ENCODE measurements around the gene ERC2. TPM values are rescaled to one million over a fixed set of nuclear protein-coding genes. Genes with fewer than 3 reads are reported as not detected.

Gene ERC2
- total RNA-seq, 1 experiment from 2014 or later, result 0.77 TPM

- ATAC-seq (no peak), DNase-seq (no peak)
- no TSS peak for BruUV-seq (replicated peaks)
- Histone ChIP-seq H3K27me3 (ENCODE audit: low read length) (no peaks in the 10 kb centered on the region), H4K20me1 (ENCODE audit: low read length) (no peaks in the 10 kb centered on the region), H3K9ac (ENCODE audit: low read length) (no peak overlapping the region), H3K4me1 (ENCODE audit: insufficient read depth, low read length) (no peaks in the 10 kb centered on the region), H3K9me2 (replicated peaks; ENCODE audit: low read length) (no peaks in the 10 kb centered on the region; the same call in 1 of the 2 replicates), H3K36me3 (ENCODE audit: low read depth, low read length) (no peaks in the 10 kb centered on the region), H3K9me3 (ENCODE audit: low read length) (no peaks in the 10 kb centered on the region), H2AFZ (ENCODE audit: low read length) (no peak overlapping the region), H3K27ac (ENCODE audit: low read length) (no peak overlapping the region), H3K79me2 (ENCODE audit: low read length) (no peaks in the 10 kb centered on the region), H3K4me2 (ENCODE audit: low read length) (no peak overlapping the region), H3K4me3 (ENCODE audit: low read length) (no peak overlapping the region), H3F3A (ENCODE audit: low read length, unreplicated experiment) (no peaks in the 10 kb centered on the region)
- no peak for TF ChIP-seq CTCF (conservative IDR thresholded peaks at IDR 0.05; ENCODE audit: low read depth, low read length)
- TF ChIP-seq EZH2phosphoT487 (IDR thresholded peaks at IDR 0.05; ENCODE audit: borderline replicate concordance, low read length), result no peak
- no peak for TF ChIP-seq EZH2 (IDR thresholded peaks at IDR 0.05; ENCODE audit: low read length, unreplicated experiment)
- intact Hi-C loops (cut with micrococcal nuclease), result no loop called here
- POLR2A ChIA-PET (ENCODE audit: unreplicated experiment), result no interaction called here
- CTCF ChIA-PET, result no interaction called here
Measured at GRCh38 chr3:56364665-56365064, 103.6 kb downstream of the ERC2 start.

- no peak overlapping the region for H3K4me3 ChIP-seq (ENCODE audit: low read length)
- intact Hi-C loops (cut with micrococcal nuclease), result no loop called here
- H2AFZ ChIP-seq (ENCODE audit: low read length), result no peak overlapping the region
- no TSS peak for BruUV-seq (replicated peaks)
- TF ChIP-seq CTCF (conservative IDR thresholded peaks at IDR 0.05; ENCODE audit: low read depth, low read length) (no peak), EZH2phosphoT487 (IDR thresholded peaks at IDR 0.05; ENCODE audit: borderline replicate concordance, low read length) (no peak), EZH2 (IDR thresholded peaks at IDR 0.05; ENCODE audit: low read length, unreplicated experiment) (no peak)
- H3K79me2 ChIP-seq (ENCODE audit: low read length), result no peaks in the 10 kb centered on the region
- CTCF ChIA-PET, result no interaction called here
- H3K27ac ChIP-seq (ENCODE audit: low read length), result no peak overlapping the region
- no peaks in the 10 kb centered on the region for H3K36me3 ChIP-seq (ENCODE audit: low read depth, low read length)
- no peak overlapping the region for H3K9ac ChIP-seq (ENCODE audit: low read length)
- H3K9me2 ChIP-seq (replicated peaks; ENCODE audit: low read length), result no peaks in the 10 kb centered on the region; the same call in 1 of the 2 replicates
- H3K4me1 ChIP-seq (ENCODE audit: insufficient read depth, low read length), result no peaks in the 10 kb centered on the region
- H3K27me3 ChIP-seq (ENCODE audit: low read length), result no peaks in the 10 kb centered on the region
- H4K20me1 ChIP-seq (ENCODE audit: low read length), result no peaks in the 10 kb centered on the region
- H3K9me3 ChIP-seq (ENCODE audit: low read length), result no peaks in the 10 kb centered on the region
- DNase-seq, result no peak
- H3F3A ChIP-seq (ENCODE audit: low read length, unreplicated experiment), result no peaks in the 10 kb centered on the region
- no peak overlapping the region for H3K4me2 ChIP-seq (ENCODE audit: low read length)
- ATAC-seq, result no peak
- POLR2A ChIA-PET (ENCODE audit: unreplicated experiment), result no interaction called here
Measured at GRCh38 chr3:56363720-56364119, 104.5 kb downstream of the ERC2 start.

GRCh38 chr3:56361731-56362130 lies 106.5 kb downstream of the ERC2 start:
- Histone ChIP-seq H3K79me2 (ENCODE audit: low read length) (no peaks in the 10 kb centered on the region), H3F3A (ENCODE audit: low read length, unreplicated experiment) (no peaks in the 10 kb centered on the region), H3K4me2 (ENCODE audit: low read length) (no peak overlapping the region), H3K36me3 (ENCODE audit: low read depth, low read length) (no peaks in the 10 kb centered on the region), H4K20me1 (ENCODE audit: low read length) (no peaks in the 10 kb centered on the region), H3K9me2 (replicated peaks; ENCODE audit: low read length) (no peaks in the 10 kb centered on the region; the same call in 1 of the 2 replicates), H3K9me3 (ENCODE audit: low read length) (no peaks in the 10 kb centered on the region), H3K27me3 (ENCODE audit: low read length) (no peaks in the 10 kb centered on the region), H3K27ac (ENCODE audit: low read length) (no peak overlapping the region), H3K4me3 (ENCODE audit: low read length) (no peak overlapping the region), H3K9ac (ENCODE audit: low read length) (no peak overlapping the region), H2AFZ (ENCODE audit: low read length) (no peak overlapping the region), H3K4me1 (ENCODE audit: insufficient read depth, low read length) (no peaks in the 10 kb centered on the region)
- ATAC-seq, result no peak
- BruUV-seq (replicated peaks), result no TSS peak
- TF ChIP-seq CTCF (conservative IDR thresholded peaks at IDR 0.05; ENCODE audit: low read depth, low read length) (no peak), EZH2 (IDR thresholded peaks at IDR 0.05; ENCODE audit: low read length, unreplicated experiment) (no peak), EZH2phosphoT487 (IDR thresholded peaks at IDR 0.05; ENCODE audit: borderline replicate concordance, low read length) (no peak)
- DNase-seq, result no peak
- POLR2A ChIA-PET (ENCODE audit: unreplicated experiment), result no interaction called here
- CTCF ChIA-PET, result no interaction called here
- intact Hi-C loops (cut with micrococcal nuclease), result no loop called here

Measured in PC-3 (cell line).